NCI-H460 (cell line): ENCODE data around the gene PODXL. TPM values are rescaled to one million over a fixed set of nuclear protein-coding genes. Genes with fewer than 3 reads are reported as not detected.

Experiments used
- DNase-seq: peaks from one replicate; pipeline ENCODE4 v3.0.0-alpha.2; 2016; ENCODE audit warnings: low read depth; ENCODE audit errors: extremely low read depth
- total RNA-seq: library from RNA; depleted of rRNA; stranded (reverse); fragments of >200 nt; shearing (Covaris generic); gene quantifications from 2 replicates; pipeline ENCODE4 v1.2.3, GENCODE V29; 2014; rRNA removed

The PODXL gene
- total RNA-seq, 1 experiment from 2014 or later, result 3.1 TPM

- DNase-seq, result no peak
Observed at GRCh38 chr7:131455546-131455945, 100.9 kb downstream of the PODXL start.

GRCh38 chr7:131455001-131455400, 101.4 kb downstream of the PODXL start:
- DNase-seq, result no peak

DNA sequence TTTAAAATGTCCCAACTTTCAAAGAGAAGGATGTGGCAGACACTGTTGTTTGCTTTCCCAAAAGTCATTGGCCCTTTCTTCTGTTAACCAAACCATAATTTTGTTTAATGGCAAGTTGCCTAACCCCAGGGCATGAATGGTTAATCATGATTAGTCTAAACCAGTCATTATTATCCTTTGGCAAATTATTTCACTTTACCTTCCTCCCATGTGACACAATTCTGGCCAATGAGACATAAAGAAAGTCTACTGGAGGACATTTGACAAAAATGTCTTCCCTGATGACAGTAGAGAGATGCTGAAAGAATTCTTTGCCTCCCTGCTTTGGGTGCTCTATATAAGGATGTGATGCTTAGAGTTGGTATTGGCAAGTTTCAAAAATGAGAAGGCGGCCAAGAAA, 101.9 kb downstream of the PODXL start:
- DNase-seq, result no peak

Other genes with a start within 250 kb of the PODXL start
- gene MKLN1, start 228.8 kb downstream of the PODXL start, total RNA-seq, result 31.7 and 42.6 TPM in 2 replicates